Mucosa of descending colon (tissue), 3 donors: ENCODE measurements around the gene WDR37. TPM values are rescaled to one million over a fixed set of nuclear protein-coding genes. Genes with fewer than 3 reads are reported as not detected.
A peak's percentile ranks its signal among the peaks of the same experiment; 100 is the strongest.
"Not testable (repeated sequence)": the region's sequence is repeated elsewhere in the genome, so short reads cannot be mapped to it uniquely, and the experiment has no call there.

ENCODE experiments used
- ATAC-seq: fragments of 200-7000 bp; cut with Tn5 transposase; one replicate; pipeline ENCODE4 v1.9.1; 2020; ENCODE audit warnings: mild to moderate bottlenecking, moderate library complexity
- DNase-seq, 3 donors: peaks; one replicate each; pipeline ENCODE4 v3.0.0-alpha.2; 2020
- H3K36me3 ChIP-seq: fragments of 200-600 bp; one replicate; pipeline ENCODE4 v1.8.0; 2021; ENCODE audit warnings: low read depth, mild to moderate bottlenecking
- H3K4me1 ChIP-seq: fragments of 200-600 bp; one replicate; pipeline ENCODE4 v1.8.0; 2021; ENCODE audit warnings: low read depth, mild to moderate bottlenecking
- H3K4me3 ChIP-seq: fragments of 200-600 bp; one replicate; pipeline ENCODE4 v1.8.0; 2021; ENCODE audit warnings: mild to moderate bottlenecking
- H3K9me3 ChIP-seq: fragments of 200-600 bp; one replicate; pipeline ENCODE4 v1.8.0; 2021; ENCODE audit warnings: mild to moderate bottlenecking
- CTCF ChIP-seq: fragments of 200-600 bp; IDR thresholded peaks from one replicate; pipeline ENCODE4 v1.8.0; 2022; ENCODE audit warnings: antibody characterized with exemption, mild to moderate bottlenecking
- intact Hi-C, 2 donors: fragments of 100-400 bp; cut with DNase I in 1 of 2; cut with micrococcal nuclease in 1 of 2; formaldehyde crosslinking; loops; one replicate each; pipeline versions ENCODE4 v1.11.0 to v1.11.1; 2022; cut with DNase I, micrococcal nuclease
- long read RNA-seq, 2 donors: library from polyadenylated mRNA; unstranded; transcript quantifications; one replicate each; pipeline ENCODE4 v2.0.0, GENCODE V29; 2019 to 2021
- total RNA-seq, 3 donors: library from RNA; stranded (reverse); fragmentation: NEBNext Ultra II Directional in 2 of 3; extraction: Animal tissue kit (Norgen Biotek cat#: 25700) in 2 of 3; gene quantifications; one replicate each; pipeline versions ENCODE4 v1.2.1 to v1.2.4, GENCODE V29; 2021 to 2023
- donor health status: DM: no; HTN: no; CAD: no; lungs with moderate emphysema.
- donor health status: DM: no; HTN: no; CAD: no.
- donor health status: DM: no; HTN: yes; CAD: no.

Gene WDR37
- 10 to 100 TPM; 18.3 to 24.1 (median 20.8) TPM for total RNA-seq
- long read RNA-seq, donor 1, partial matches to known transcripts: 8 of 15 reads
- long read RNA-seq, donor 1, other reads (novel, unspliced or antisense): 7 of 15 reads
- long read RNA-seq, donor 2, partial matches to known transcripts: 0 of 1 reads
- long read RNA-seq, donor 2, other reads (novel, unspliced or antisense): 1 of 1 reads

GRCh38 chr10:1056326-1057105 is at the start of gene WDR37:
TSS of gene WDR37 (plus strand) at chr10:1056385. CDS start at chr10:1072156, 15,771 bp downstream.
- ATAC-seq (peak; percentile 98), DNase-seq (peak; percentile 90 to 94 (median 93))
- TF ChIP-seq CTCF: no peak
- H3K9me3 ChIP-seq: no peaks in the 10 kb centered on the region
- H3K4me3 ChIP-seq: peak within 1 kb of the TSS; percentile 76
- H3K36me3 ChIP-seq: no peaks in the 10 kb centered on the region
- peaks cover 19% of the 10 kb centered on the region for H3K4me1 ChIP-seq
- intact Hi-C loops: no loop called here

GRCh38 chr10:1006573-1006972 is 49.6 kb upstream of the WDR37 start:
- Histone ChIP-seq H3K4me3 (no peak overlapping the region), H3K4me1 (no peaks in the 10 kb centered on the region), H3K36me3 (peaks cover 12% of the 10 kb centered on the region), H3K9me3 (peaks cover 5% of the 10 kb centered on the region)
- DNase-seq (no peak), ATAC-seq (no peak)
- intact Hi-C loops: no loop called here
- TF ChIP-seq CTCF: no peak

- no peak for TF ChIP-seq CTCF
- ATAC-seq (peak; percentile 33), DNase-seq (peak in 1 of 3 donors; percentile 13)
- Histone ChIP-seq H3K4me3 (no peak overlapping the region), H3K4me1 (no peaks in the 10 kb centered on the region), H3K36me3 (peaks cover 12% of the 10 kb centered on the region), H3K9me3 (peaks cover 5% of the 10 kb centered on the region)
- intact Hi-C loops: no loop called here
Measured at GRCh38 chr10:1007583-1007982, 48.6 kb upstream of the WDR37 start.

- ATAC-seq (no peak), DNase-seq (no peak)
- Histone ChIP-seq H3K9me3 (no peaks in the 10 kb centered on the region), H3K4me3 (no peak overlapping the region), H3K36me3 (peaks cover 12% of the 10 kb centered on the region), H3K4me1 (no peaks in the 10 kb centered on the region)
- no peak for TF ChIP-seq CTCF
- intact Hi-C loops: no loop called here
Measured at GRCh38 chr10:1009071-1009494, 47.1 kb upstream of the WDR37 start.

GRCh38 chr10:1009947-1010346 is 46.2 kb upstream of the WDR37 start:
- intact Hi-C loops, DNase-seq, H3K4me3 ChIP-seq, ATAC-seq, H3K9me3 ChIP-seq, H3K4me1 ChIP-seq: not testable (repeated sequence)
- H3K36me3 ChIP-seq: peaks cover 12% of the 10 kb centered on the region

- Histone ChIP-seq H3K4me1 (no peaks in the 10 kb centered on the region), H3K36me3 (peaks cover 12% of the 10 kb centered on the region), H3K9me3 (no peaks in the 10 kb centered on the region), H3K4me3 (no peak overlapping the region)
- TF ChIP-seq CTCF: no peak
- intact Hi-C loops: no loop called here
- ATAC-seq (peak; percentile 18), DNase-seq (no peak)
Measured at GRCh38 chr10:1010703-1011102, 45.5 kb upstream of the WDR37 start.
